ENCODE data around the gene PJA1. TPM values are rescaled to one million over a fixed set of nuclear protein-coding genes. Genes with fewer than 3 reads are reported as not detected.

The PJA1 gene
- total and polyA plus RNA-seq, 4 donors = 11.1 to 33.3 (median 27.1) TPM

- ATAC-seq (ENCODE audit: low FRiP score) (no peak), DNase-seq (no peak)
- 90 to 91% methylated on average over 26 of the region's 26 CpGs for whole genome bisulfite sequencing, 2 donors
- H3K4me3 ChIP-seq (ENCODE audit: low read length in 2 of 2) = no peak overlapping the region
- H3K9me3 ChIP-seq (ENCODE audit: control insufficient read depth, low read length) = no peaks in the 10 kb centered on the region
- H3K27ac ChIP-seq (ENCODE audit: low read depth in 1 of 2, low read length in 2 of 2) = no peak overlapping the region
- H3K27me3 ChIP-seq (ENCODE audit: control insufficient read depth in 1 of 2, insufficient read depth in 2 of 2, low read length in 1 of 2) = no peaks in the 10 kb centered on the region
- intact Hi-C loops (cut with DNase I) = loop anchor here in 1 of 2 donors (5.0 kb wide), 1 partner anchor 335 kb away; the partner anchor contains the start of gene EFNB1
- no peaks in the 10 kb centered on the region for H3K36me3 ChIP-seq (ENCODE audit: control insufficient read depth in 1 of 2, insufficient read depth in 2 of 2, low read length in 1 of 2)
- no peaks in the 10 kb centered on the region for H3K4me1 ChIP-seq (ENCODE audit: control insufficient read depth in 1 of 2, insufficient read depth in 2 of 2, low read length in 2 of 2)
These were observed 3.4 kb downstream of the PJA1 start for GRCh38 chrX:69161786-69162349.

DNA sequence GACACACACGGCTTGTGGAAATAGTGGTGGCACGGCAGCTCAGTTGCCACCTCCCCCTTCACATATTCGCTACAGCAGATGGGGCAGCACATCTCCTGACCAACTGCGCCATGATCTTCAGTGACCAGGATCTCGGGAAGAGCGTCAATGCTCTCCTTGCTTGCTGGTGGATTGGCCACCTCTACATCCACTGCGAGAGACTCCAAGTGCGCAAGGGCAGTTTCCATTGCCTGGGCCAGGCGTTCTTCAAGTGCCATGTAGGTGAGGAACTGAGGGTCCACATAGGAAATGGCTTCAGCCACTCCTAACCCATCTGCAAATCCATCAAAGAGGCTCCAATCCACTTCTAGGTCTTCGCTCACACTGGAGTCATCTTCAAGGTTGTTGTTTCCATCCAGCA is 3.9 kb downstream of the PJA1 start:
- no peak for ATAC-seq (ENCODE audit: low FRiP score)
- Histone ChIP-seq H3K4me1 (ENCODE audit: control insufficient read depth in 1 of 2, insufficient read depth in 2 of 2, low read length in 2 of 2) (no peaks in the 10 kb centered on the region), H3K27me3 (ENCODE audit: control insufficient read depth in 1 of 2, insufficient read depth in 2 of 2, low read length in 1 of 2) (no peaks in the 10 kb centered on the region), H3K36me3 (ENCODE audit: control insufficient read depth in 1 of 2, insufficient read depth in 2 of 2, low read length in 1 of 2) (no peaks in the 10 kb centered on the region), H3K4me3 (ENCODE audit: low read length in 2 of 2) (no peak overlapping the region), H3K27ac (ENCODE audit: low read depth in 1 of 2, low read length in 2 of 2) (no peak overlapping the region), H3K9me3 (ENCODE audit: control insufficient read depth, low read length) (no peaks in the 10 kb centered on the region)
- 83 to 92% methylated on average over 10 of the region's 10 CpGs for WGBS, 2 donors
- DNase-seq = no peak
- intact Hi-C loops (cut with DNase I) = loop anchor here in 1 of 2 donors (5.0 kb wide), 1 partner anchor 334 kb away; the partner anchor contains the start of gene EFNB1

DNA sequence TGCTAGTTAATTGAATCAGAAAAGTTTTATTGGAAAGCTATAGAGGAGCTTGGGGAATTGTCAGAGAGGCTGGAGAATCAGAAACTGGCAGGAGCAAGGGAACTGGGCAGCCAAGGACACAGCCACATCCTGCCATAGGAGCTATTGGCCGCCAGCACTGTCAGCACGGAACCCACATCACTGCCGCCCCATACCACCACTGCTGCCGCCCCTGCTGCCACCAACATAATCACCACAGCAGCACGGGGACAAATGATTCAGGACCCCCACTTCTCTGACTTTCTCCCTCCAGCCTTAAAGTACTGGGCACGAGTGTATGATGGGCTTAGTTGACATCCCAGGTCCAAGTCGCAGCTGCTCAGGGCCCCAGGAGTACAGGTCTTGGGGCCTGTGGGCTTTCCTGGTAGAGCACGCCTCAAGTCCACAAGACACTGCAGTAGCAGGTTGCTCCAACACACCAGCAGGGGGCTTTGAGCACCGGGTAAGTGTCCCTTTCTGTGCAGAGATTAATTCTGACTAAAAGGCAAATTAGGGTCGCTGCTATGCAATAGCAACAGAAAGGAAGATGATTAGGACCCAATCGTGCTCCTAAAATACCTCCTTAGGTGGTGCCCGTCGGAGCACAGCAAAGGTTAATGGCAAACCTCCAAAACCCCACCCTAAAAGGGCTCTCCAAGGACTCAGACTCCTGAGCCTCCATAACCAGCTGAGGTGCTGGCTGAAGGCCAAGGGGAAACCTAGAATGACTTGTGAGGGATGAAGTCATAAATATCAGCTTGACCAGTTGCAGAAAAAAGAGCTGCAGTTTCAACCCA is 6.9 kb downstream of the PJA1 start:
- Histone ChIP-seq H3K9me3 (ENCODE audit: control insufficient read depth, low read length) (no peaks in the 10 kb centered on the region), H3K36me3 (ENCODE audit: control insufficient read depth in 1 of 2, insufficient read depth in 2 of 2, low read length in 1 of 2) (no peaks in the 10 kb centered on the region), H3K27ac (ENCODE audit: low read depth in 1 of 2, low read length in 2 of 2) (peak overlapping the region in 1 of 2 donors; percentile 36), H3K4me3 (ENCODE audit: low read length in 2 of 2) (no peak overlapping the region), H3K27me3 (ENCODE audit: control insufficient read depth in 1 of 2, insufficient read depth in 2 of 2, low read length in 1 of 2) (no peaks in the 10 kb centered on the region), H3K4me1 (ENCODE audit: control insufficient read depth in 1 of 2, insufficient read depth in 2 of 2, low read length in 2 of 2) (no peaks in the 10 kb centered on the region)
- ATAC-seq (ENCODE audit: low FRiP score) (peak; percentile 23), DNase-seq (peak in 1 of 2 donors; percentile 83)
- WGBS, 2 donors = 36 to 40% methylated on average over 13 of the region's 13 CpGs
- intact Hi-C loops (cut with DNase I) = no loop called here

GRCh38 chrX:69156638-69157037 is 8.6 kb downstream of the PJA1 start:
- intact Hi-C loops (cut with DNase I) = no loop called here

DNA sequence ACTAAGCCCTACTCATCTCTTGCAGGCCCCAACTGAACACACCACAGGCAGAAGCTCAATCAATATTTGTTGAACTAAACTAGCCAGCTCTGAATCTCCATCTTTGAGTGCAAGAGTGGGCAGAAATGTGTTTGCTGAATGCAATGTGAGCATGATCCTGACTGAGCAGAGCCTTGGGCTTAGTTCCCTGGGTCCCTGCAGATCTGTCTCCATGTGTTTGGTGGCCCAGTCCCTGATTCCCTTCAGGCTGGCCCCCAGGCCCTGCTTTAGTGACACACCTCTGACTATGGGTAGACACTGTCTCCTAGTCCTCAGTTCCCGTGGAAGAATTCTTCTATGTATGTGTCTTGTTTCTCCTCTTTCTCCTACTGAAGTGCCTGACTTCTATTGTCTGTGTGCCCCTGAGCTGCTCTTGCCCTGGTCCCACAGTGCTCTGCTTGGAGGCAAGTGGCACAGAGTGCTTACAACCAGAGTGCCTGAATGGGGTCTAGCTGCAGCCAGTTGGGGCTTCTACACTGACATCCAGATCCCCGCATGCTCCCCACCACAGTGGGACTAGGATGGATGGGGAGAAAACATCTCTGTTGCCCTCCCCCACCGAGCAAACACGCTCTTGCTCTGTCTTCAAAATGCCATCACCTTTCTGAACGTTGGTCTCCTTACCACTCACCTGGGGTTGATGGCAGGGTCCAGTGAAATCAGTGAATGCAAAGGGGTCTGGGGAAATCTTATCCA is 9.3 kb downstream of the PJA1 start:
- Histone ChIP-seq H3K27me3 (ENCODE audit: control insufficient read depth in 1 of 2, insufficient read depth in 2 of 2, low read length in 1 of 2) (no peaks in the 10 kb centered on the region), H3K4me3 (ENCODE audit: low read length in 2 of 2) (no peak overlapping the region), H3K27ac (ENCODE audit: low read depth in 1 of 2, low read length in 2 of 2) (no peak overlapping the region), H3K36me3 (ENCODE audit: control insufficient read depth in 1 of 2, insufficient read depth in 2 of 2, low read length in 1 of 2) (no peaks in the 10 kb centered on the region), H3K9me3 (ENCODE audit: control insufficient read depth, low read length) (no peaks in the 10 kb centered on the region), H3K4me1 (ENCODE audit: control insufficient read depth in 1 of 2, insufficient read depth in 2 of 2, low read length in 2 of 2) (peaks cover 0 to 2% of the 10 kb centered on the region in 2 donors)
- 61 to 90% methylated on average over 5 of the region's 5 CpGs for WGBS, 2 donors
- intact Hi-C loops (cut with DNase I) = no loop called here
- DNase-seq (no peak), ATAC-seq (ENCODE audit: low FRiP score) (no peak)

More at GRCh38 chrX:69156638-69157037, 8.6 kb downstream of the PJA1 start:
- no peaks in the 10 kb centered on the region for H3K36me3 ChIP-seq (ENCODE audit: control insufficient read depth in 1 of 2, insufficient read depth in 2 of 2, low read length in 1 of 2)
- H3K27ac ChIP-seq (ENCODE audit: low read depth in 1 of 2, low read length in 2 of 2) = no peak overlapping the region
- 78 to 92% methylated on average over 5 of the region's 5 CpGs for WGBS, 2 donors
- H3K9me3 ChIP-seq (ENCODE audit: control insufficient read depth, low read length) = no peaks in the 10 kb centered on the region
- H3K4me3 ChIP-seq (ENCODE audit: low read length in 2 of 2) = no peak overlapping the region
- H3K27me3 ChIP-seq (ENCODE audit: control insufficient read depth in 1 of 2, insufficient read depth in 2 of 2, low read length in 1 of 2) = no peaks in the 10 kb centered on the region
- ATAC-seq (ENCODE audit: low FRiP score) (no peak), DNase-seq (no peak)
- peaks cover 0 to 2% of the 10 kb centered on the region in 2 donors for H3K4me1 ChIP-seq (ENCODE audit: control insufficient read depth in 1 of 2, insufficient read depth in 2 of 2, low read length in 2 of 2)

DNA sequence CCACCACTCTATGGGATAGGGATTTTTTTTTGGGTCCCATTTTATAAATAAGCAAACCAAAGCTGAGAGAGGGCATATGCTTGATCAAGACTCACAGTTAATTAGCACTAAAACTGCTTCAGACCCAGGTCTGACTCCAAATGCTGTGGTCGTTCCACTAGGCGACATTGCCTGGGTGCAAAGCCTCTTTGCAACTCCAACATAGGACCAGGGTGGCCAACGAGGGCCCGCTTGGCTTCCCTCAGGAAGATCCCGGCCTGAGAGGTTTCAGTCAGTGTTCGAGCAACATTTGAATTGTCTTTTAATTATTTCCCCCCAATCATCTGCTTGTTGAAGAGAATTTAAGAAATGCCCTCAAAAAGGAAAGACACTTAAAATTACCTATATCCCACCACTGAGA is 11.2 kb downstream of the PJA1 start:
- ATAC-seq (ENCODE audit: low FRiP score) = no peak
- Histone ChIP-seq H3K9me3 (ENCODE audit: control insufficient read depth, low read length) (no peaks in the 10 kb centered on the region), H3K27me3 (ENCODE audit: control insufficient read depth in 1 of 2, insufficient read depth in 2 of 2, low read length in 1 of 2) (no peaks in the 10 kb centered on the region), H3K4me3 (ENCODE audit: low read length in 2 of 2) (no peak overlapping the region), H3K36me3 (ENCODE audit: control insufficient read depth in 1 of 2, insufficient read depth in 2 of 2, low read length in 1 of 2) (no peaks in the 10 kb centered on the region), H3K4me1 (ENCODE audit: control insufficient read depth in 1 of 2, insufficient read depth in 2 of 2, low read length in 2 of 2) (peaks cover 0 to 2% of the 10 kb centered on the region in 2 donors), H3K27ac (ENCODE audit: low read depth in 1 of 2, low read length in 2 of 2) (no peak overlapping the region)
- intact Hi-C loops (cut with DNase I) = no loop called here
- no peak for DNase-seq
- 81 to 96% methylated on average over 6 of the region's 6 CpGs for WGBS, 2 donors

GRCh38 chrX:69153060-69153730 is 12.1 kb downstream of the PJA1 start:
- ATAC-seq (ENCODE audit: low FRiP score) = peak; percentile 66
- Histone ChIP-seq H3K27me3 (ENCODE audit: control insufficient read depth in 1 of 2, insufficient read depth in 2 of 2, low read length in 1 of 2) (no peaks in the 10 kb centered on the region), H3K4me1 (ENCODE audit: control insufficient read depth in 1 of 2, insufficient read depth in 2 of 2, low read length in 2 of 2) (peaks cover 0 to 2% of the 10 kb centered on the region in 2 donors), H3K9me3 (ENCODE audit: control insufficient read depth, low read length) (no peaks in the 10 kb centered on the region), H3K4me3 (ENCODE audit: low read length in 2 of 2) (no peak overlapping the region), H3K27ac (ENCODE audit: low read depth in 1 of 2, low read length in 2 of 2) (no peak overlapping the region), H3K36me3 (ENCODE audit: control insufficient read depth in 1 of 2, insufficient read depth in 2 of 2, low read length in 1 of 2) (no peaks in the 10 kb centered on the region)
- intact Hi-C loops (cut with DNase I) = no loop called here
- 60 to 92% methylated on average over 8 of the region's 8 CpGs for WGBS, 2 donors
- peak in 1 of 2 donors; percentile 56 for DNase-seq

DNA sequence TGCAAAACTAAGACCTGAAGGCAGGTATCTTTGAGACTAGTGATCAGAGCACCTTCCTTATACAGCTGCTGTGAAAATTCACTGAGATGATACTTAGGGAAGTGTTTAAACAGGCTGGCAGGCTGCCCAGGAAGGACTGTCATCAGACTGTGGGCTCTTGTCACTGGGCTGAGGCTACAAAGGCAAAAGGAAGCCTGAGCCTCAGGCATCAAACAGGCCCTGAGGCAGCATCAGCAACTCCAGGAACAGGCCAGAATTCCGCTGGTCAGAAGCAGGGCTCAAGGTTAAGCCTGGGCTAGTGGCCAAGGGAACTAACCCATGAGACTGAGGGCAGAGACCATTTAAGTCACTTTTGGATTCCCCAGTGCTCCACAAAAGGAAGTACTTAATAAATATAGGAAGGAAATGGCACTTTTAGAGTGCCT is 12.8 kb downstream of the PJA1 start:
- no peak for ATAC-seq (ENCODE audit: low FRiP score)
- H3K27me3 ChIP-seq (ENCODE audit: control insufficient read depth in 1 of 2, insufficient read depth in 2 of 2, low read length in 1 of 2) = no peaks in the 10 kb centered on the region
- H3K27ac ChIP-seq (ENCODE audit: low read depth in 1 of 2, low read length in 2 of 2) = no peak overlapping the region
- no peaks in the 10 kb centered on the region for H3K36me3 ChIP-seq (ENCODE audit: control insufficient read depth in 1 of 2, insufficient read depth in 2 of 2, low read length in 1 of 2)
- intact Hi-C loops (cut with DNase I) = no loop called here
- peak; percentile 68 to 79 for DNase-seq
- WGBS, 2 donors = 56 to 63% methylated on average over 1 of the region's 1 CpG
- H3K4me1 ChIP-seq (ENCODE audit: control insufficient read depth in 1 of 2, insufficient read depth in 2 of 2, low read length in 2 of 2) = peaks cover 0 to 2% of the 10 kb centered on the region in 2 donors
- no peaks in the 10 kb centered on the region for H3K9me3 ChIP-seq (ENCODE audit: control insufficient read depth, low read length)
- no peak overlapping the region for H3K4me3 ChIP-seq (ENCODE audit: low read length in 2 of 2)

All from aorta (tissue), 5 donors.